Astrocyte of the hippocampus (primary cell): ENCODE data around the gene IP6K1.
A peak's percentile ranks its signal among the peaks of the same experiment; 100 is the strongest.
"Not testable (repeated sequence)": the region's sequence is repeated elsewhere in the genome, so short reads cannot be mapped to it uniquely, and the experiment has no call there.

Experiments used
- DNase-seq: peaks from one replicate; pipeline ENCODE4 v3.0.0; 2011; ENCODE audit warnings: low read depth, low spot score

Gene IP6K1

DNA sequence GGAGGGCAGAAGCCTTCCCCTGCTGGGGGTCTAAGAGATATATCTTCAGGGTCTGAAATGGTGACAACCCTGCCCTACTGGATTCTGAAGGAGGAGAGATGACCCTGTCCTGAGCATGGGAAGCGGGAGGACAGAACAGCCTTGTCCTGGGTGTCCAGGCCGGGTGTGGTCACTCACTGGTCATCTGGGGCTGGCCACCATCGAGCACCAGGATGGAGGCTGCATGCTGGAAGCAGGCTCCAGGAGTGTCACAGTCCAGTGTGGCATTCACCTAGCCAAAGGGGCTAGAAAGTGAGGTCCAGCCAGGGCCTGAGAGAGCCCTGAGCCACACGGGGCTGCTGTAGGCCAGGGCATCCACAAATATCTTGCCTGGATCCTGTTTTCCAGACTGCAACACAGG is 8.1 kb upstream of the IP6K1 start:
- DNase-seq: no peak

DNA sequence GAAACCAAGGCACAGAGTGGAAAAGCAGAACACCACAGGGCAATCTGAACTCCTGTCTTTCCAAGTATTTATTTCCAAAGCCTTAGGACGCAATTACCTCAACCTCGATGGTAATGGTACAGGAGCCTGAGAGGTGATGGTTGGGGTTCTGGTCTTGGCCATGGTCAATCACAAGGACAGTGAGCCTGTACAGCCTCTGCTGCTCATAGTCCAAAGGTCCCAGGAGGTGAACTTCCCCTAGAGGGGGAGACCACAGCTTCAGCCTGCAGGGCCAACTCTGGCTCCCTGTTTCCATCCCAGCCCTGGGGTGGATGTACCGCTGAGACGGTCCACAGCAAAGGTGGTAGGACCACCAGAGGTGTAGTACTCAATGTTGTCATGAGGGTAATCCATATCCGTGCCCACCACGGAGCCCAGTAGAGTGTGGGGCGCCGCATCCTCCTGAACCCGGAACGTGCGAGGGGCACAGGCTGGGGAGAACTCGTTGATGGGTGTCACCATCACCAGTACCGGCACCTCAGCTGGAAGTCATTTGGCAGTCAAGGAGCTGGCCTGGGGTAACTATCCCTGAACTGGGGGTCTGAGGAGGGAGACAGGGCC is 7.2 kb upstream of the IP6K1 start:
- DNase-seq: no peak

DNA sequence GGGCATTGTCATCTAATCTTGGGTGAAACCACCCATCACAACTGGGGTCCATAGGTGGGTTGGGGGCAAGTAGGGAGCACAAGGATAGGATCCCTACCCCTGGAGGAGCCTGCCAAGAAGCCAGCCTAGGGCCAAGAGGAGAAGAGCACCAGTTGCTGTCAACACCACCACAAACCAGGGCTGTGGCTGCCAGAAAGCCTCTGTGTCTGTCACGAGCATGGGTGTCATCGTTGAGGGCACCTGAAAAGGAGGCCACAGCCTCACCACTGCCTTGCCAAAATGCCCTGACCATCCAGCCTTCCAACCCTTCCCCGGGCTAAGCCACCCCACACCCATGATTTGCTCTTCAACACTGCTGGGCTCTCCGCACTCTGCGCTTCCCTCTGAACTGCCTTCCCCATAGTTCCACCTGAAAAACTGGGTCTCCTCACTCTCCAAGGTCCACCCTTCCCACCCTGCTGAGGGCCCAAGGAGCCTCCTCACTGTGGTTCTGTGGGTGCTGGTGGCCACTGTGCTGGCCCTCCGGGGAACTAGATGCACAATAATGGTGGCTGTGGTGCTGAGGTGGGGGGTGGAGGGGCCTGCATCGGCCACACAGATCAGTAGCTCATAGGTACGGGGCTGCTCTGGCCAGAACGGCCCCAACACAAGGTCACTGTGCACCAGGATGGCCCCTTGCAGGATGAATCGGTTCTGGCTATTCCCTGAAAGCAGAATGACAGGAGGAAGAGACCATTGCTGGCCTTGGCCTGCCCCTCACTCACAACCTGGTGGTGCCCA is 6.2 kb upstream of the IP6K1 start:
- DNase-seq: no peak

DNA sequence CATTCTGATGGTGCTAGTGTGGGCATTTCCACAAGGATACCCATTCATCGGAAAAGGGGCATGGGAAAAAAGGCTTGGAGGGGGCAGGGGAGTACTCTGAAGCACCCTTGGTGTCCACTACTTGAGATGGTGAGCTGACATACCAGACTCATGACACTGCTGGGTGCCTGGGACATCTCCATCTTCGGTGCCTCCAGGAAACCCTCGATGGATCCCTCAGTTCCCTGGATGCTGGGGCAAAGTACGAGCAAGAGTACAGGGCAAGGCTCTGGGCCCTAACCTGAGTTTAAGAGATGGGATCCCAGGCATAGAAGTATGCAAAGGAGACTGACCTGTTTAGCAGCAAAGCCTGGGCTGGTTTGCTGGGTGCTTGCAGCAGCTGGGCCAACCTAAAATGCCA is 5.2 kb upstream of the IP6K1 start:
- no peak for DNase-seq

DNA sequence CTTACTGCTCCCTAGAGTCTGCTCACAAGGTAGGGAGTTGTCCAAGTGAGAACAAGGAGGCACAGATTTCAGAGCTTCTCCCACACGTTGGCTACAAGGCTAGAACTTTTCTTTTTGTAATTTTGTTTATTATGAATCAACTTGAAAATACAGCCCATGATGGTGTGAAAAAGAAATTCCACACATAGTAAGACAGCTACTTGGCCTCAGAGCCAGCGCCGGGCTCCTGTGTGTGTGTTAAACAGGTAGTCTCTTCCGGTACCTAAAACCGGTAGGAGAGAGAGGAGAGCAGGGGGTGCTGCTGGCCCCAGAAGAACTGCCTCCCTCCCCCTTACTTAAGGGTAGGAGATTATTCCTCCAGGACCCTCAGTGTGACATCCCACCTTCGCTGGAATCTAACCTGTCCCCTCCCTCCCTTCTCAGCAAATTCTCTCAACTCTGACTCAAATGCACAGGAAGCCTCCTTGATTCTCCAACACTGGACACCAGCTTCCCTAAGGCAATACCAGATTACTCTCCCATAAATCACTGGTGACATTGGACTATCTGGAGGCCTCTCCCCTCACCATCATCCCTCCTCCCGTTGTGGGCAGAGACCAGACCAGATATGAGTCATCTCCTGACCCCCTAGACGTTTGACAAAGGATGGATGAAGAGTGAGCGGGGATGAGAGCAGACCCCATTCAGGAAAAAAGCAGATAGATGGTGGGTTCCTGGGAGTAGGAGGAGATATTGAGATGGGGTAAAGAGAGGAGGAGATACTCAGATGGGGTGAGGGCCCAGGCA is 4.5 kb upstream of the IP6K1 start:
- no peak for DNase-seq

DNA sequence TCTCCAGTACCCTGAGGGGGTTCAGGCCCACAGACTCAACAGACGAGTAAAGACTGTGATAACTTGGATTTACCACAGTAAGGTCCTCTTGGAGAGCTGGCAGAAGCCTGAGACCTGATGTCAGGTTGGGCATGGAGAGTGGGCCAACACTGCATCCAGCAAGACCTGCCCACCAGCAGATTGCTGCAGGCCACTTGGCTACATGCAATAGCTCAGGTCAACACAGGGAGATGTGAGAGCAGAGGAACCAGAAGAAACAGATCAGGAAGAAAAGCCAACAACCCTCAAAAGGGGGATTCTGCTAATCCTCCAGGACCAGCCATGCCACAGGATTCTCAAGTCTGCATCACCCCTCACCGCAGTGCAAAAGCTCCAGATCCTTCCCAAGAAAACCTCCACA is 1.7 kb upstream of the IP6K1 start:
- no peak for DNase-seq

DNA sequence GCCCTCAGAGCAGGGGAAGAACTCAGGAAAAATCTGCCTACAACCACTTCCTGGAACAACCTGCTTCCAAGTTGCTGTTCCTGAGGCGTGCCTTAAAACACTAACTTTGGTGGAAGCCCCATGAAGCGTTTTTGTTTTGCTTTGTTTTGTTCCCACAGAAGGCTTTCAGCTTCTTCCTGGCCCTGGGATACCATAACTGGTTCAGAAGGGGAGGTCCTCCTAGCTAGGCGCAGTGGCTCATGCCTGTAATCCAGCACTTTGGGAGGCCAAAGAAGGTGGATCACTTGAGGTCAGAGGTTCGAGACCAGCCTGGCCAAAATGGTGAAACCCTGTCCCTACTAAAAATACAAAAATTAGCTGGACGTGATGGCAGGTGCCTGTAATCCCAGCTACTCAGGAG is 1.2 kb upstream of the IP6K1 start:
- DNase-seq: no peak

DNA sequence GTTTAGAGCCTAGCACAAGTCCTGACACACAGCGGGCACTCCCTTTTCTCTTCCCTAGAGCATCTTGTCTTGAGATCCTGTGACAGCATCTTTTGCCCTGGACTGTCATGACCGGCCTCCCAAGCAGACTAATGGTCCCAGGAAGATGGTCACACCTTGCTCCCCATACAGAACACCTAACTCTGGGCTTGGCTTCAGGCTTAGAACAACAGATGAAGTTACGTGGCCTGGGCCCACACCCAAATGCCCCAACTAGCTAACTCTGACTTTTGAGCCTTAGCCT is 781 bp upstream of the IP6K1 start:
- DNase-seq: no peak

DNA sequence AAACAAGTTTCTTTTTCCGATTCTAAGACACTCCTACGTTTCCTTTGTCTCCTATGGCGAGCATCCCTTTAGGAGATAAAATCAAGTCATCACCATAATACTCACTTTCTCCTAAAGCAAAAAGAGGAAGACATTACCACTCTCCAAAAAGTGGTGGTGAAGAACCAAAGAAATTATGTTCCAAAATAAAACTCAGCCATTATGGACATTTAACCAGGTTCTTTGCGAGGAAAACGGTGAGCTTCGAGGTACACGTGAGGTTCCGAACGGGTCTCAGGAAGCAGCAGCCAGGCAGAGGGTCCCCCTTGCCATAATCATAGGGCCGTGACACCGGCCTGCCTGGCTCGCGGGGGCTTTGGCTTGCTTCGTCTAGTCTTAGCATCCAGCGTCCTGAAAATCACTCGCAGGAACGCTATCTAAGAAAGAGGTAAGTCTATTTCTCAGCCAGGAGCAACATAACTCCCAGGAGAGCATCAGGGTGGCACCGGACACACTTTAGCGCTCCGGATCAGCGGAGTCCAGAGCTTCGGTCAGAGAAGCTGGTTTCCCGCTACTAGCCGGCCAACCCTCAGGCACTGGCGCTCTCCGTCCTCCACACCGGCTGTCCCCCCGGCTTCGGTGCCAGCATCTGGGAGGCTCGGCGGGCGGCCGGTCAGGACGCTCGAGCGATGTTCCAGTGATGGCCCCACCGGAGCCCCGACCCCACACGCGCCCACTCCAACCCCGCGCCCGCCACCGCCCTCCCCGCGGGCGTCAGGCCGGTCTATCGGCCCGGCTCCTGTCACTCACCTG is 581 bp downstream of the IP6K1 start:
- peak; percentile 72 for DNase-seq

DNA sequence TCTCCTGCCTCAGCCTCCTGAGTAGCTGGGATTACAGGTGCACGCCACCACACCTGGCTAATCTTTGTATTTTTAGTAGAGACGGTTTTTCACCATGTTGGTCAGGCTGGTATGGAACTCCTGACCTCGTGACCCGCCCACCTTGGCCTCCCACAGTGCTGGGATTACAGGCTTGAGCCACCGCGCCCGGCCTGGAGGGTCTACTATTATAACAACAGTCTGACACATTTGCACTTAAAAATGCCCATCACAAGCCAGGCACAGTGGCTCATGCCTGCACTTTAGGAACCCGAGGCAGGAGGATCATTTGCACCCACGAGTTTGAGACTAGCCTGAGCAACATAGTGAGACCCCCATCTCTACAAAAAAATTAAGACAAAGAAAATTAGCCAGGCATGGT is 4.1 kb downstream of the IP6K1 start:
- not testable (repeated sequence) for DNase-seq

DNA sequence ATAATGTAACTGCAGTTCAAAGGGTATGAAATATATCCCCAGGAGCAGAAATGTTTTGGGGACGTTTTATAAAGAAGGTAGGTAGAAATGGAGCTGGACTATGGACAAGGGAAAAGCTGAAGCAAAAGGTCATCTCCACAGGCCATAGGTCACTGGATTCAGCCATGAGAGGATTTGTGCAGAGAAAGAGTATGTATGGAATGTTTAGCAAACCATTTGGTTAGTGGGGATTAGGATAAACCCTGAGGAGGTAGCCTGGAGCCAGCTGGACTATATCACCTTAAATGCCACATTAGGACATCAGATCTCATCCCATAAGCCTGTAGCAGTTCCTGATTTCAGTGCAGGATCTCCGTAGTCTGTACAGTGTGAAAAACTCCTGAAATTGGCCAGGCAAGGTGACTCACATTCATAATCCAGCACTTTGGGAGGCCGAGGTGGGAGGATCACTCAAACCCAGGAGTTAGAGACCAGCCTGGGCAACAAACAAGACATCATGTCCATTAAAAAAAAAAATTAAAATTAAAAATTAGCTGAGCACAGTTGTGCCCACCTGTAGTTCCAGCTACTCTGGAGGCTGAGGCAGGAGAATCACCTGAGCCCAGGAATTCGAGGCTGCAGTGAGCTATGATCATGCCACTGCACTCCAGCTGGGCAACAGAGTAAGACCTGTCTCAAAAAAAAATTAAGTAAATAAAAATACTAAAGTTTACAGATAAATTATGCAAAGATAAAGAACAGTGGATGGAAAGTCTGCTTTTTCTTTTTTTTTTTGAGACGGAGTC is 4.7 kb downstream of the IP6K1 start:
- DNase-seq: no peak

DNA sequence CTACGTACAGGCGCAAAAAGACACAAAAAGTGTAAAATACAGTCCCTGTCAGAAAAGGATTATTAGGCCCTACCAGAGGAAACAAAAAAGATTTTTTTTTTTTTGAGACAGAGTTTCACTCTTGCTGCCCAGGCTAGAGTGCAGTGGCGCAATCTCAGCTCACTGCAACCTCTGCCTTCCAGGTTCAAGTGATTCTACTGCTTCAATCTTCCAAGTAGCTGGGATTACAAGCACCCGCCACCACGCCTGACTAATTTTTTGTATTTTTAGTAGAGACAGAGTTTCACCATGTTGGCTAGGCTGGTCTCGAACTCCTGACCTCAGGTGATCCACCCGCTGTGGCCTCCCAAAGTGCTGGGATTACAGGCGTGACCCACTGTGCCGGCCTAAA is 5.4 kb downstream of the IP6K1 start:
- DNase-seq: not testable (repeated sequence)

DNA sequence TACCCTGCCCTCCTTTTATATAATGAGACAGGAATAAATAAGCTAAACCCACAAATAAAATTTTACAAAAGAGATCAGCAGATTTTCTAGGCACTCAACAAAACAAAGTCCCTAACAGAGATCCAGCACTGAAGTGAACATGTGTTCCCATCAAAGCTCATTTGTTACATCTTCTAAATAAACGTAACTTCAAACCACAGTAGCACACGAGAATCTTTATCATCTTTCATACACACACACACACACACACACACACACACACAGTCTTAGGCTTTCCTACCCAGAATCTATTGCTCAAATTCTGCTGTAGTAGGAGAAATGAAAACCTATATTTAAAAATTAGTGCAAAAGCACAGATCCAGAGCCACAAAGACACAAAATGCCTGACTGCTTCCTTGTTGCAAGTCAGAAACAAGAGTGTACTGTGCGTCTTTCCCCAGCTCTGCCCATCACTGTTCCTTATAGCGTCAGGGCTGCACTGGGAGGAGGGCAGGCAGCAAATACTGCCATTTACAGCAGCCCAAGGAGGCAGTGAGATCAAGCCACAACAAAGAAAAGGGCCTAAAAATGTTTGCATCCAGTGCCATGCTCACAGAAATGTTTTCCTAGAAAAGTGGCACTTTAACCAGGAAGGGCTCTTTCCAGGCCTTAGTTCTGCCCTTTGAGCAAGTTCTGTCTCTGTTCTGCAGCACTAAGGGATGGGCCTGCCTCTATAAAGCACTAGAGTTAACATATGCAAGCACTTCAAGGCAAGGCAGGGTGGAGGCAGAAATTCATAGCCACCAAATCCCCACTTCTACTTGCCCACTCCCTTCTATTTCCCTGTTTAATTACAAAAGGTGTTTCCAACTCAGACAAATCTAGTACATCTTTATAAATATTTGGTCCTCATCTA is 6.0 kb downstream of the IP6K1 start:
- DNase-seq: no peak

DNA sequence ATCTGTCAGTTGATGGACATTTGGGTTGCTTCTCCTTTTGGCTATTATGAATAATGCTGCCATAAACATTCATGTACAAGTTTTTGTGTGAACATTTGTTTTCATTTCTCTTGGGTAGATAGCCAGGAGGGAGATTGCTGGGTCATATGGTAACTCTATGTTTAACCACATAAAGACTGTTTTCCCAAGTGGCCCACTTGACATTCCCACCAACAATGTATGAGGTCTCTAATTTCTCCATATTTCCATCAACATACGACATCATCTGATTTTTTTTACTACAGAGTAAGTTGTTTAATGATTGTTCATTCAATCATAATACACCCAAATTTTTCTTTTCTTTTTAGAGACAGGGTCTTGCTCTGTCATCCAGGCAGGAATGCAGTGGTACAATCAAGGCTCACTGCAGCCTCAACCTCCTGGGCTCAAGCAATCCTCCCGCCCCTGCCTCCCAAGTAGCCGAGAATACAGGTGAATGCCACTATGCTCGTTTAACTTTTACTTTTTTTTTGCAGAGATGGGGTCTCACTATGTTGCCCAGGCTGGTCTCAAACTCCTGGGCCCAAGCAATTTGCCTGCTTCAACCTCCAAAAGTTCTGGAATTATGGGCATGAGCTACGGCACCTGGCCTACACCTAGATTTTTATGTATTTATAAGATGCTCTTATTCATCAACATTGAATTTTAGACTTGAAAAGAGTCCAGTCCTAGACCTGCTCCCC is 6.8 kb downstream of the IP6K1 start:
- DNase-seq: no peak

DNA sequence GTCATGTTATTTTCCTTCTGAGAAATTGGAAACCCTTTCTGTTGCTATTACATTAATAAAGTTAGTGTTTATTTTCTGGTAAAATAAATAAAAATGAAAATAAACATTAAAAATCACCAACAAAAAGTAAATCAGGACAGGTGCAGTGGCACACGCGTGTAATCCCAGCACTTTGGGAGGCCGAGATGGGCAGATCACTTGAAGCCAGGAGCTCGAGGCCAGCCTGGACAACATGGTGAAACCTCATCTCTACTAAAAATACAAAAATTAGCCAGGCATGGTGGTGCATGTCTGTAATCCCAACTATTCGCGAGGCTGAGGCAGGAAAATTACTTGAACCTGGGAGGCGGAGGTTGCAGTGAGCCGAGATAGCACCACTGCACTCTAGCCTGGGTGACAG is 10.2 kb downstream of the IP6K1 start:
- not testable (repeated sequence) for DNase-seq

DNA sequence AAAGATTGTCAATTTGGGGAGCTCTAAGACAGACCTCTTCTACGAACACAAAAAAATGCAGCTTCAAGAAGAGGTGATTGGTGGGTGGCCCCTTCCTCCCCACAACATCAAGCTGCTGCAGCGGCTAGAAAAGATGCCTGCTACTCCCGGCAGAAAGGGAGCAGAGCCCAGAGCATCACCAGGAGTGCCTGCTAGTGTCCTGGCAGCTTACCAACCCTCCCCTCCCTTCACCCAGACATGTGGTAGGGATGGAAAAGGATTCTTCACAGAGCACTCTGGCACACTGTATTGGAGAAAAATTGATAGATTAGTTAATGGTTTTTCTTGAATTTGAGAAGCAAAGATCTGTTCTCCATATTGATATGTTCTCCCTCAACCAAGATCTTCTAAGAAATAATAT is 10.8 kb downstream of the IP6K1 start:
- DNase-seq: no peak

DNA sequence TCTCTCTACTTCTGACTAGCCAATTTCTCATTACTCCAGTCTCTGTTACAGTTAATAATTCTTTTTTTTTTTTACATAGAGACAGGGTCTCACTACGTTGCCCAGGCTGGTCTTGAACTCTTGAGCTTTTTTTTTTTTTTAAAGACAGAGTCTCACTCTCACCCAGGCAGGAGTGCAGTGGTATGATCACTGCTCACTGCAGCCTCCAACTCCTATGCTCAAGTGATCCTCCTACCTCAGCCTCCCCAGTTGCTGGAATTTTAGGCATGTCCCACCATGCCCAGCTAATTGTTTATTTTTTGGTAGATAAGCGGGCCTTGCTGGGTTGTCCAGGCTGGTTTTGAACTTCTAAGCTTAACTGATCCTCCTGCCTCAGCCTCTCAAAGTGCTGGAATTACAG is 13.6 kb downstream of the IP6K1 start:
- no peak for DNase-seq

DNA sequence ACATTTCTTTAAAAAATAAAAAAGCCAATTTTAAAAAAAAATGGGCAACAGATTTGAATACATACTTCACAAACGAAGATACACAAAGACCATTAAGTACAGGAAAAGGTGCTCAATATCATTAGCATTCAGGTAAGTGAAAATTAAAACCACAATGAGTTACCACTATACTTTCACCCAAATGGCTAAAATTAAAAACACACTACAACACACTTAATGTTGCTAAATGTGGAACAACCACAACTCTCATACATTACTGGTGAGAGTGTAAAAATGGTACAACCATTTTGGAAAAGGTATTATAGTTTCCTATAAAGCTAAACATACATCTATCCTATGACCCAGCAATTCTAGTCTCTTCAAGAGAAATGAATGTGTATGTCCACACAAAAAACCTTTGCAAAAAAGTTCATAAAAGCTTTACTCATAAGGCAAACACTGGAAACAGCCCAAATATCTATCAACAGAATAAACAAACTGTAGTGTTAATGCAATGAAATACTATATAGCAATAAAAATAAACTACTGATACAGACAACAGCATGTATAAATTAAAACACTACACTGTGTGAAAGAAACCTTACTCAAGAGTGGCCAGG is 14.9 kb downstream of the IP6K1 start:
- DNase-seq: no peak

DNA sequence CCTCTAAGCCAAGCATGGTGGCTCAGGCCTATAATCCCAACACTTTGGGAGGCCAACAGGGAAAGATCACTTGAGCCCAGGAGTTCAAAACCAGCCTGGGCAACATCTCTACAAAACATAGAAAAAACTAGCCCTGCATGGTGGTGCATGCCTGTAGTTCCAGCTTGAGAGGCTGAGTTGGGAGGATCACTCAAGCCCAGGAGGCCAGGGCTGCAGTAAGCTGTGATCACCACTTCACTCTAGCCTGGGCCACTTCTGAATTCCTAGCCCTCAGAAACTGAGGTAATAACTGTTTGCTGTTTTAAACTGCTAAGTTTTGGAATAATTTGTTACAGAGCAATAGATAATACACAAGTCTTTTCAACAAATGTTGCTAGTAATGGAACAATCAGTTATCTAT is 16.4 kb downstream of the IP6K1 start:
- DNase-seq: no peak
